Measurements from ENCODE around the gene TRPT1.
"Not testable (repeated sequence)": the region's sequence is repeated elsewhere in the genome, so short reads cannot be mapped to it uniquely, and the experiment has no call there.

The TRPT1 gene

DNA sequence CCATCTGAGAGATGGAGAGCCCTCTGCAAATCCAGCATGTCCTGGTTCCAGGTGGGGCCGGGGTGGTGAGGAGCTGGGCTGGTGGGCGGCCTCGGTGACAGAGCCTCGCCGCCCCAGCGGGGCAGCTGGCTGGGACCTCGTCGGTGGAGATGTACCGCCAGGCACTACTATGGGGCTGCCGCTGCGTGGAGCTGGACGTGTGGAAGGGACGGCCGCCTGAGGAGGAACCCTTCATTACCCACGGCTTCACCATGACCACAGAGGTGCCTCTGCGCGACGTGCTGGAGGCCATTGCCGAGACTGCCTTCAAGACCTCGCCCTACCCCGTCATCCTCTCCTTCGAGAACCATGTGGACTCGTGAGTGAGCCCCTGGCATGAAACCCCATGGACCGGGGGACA, 32.4 kb upstream of the TRPT1 start:
- no peak for DNase-seq

DNA sequence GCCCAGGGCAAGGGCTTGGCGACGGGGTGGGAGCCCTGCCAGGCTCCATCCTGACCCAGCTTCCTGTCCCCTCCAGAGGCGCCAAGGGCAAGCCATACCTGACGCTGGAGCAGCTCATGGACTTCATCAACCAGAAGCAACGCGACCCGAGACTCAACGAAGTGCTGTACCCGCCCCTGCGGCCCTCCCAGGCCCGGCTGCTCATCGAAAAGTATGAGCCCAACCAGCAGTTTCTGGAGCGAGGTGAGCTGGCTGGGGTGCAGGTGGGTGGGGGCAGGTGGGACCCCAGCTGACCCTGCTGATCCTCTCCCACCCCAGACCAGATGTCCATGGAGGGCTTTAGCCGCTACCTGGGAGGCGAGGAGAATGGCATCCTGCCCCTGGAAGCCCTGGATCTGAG, 30.3 kb upstream of the TRPT1 start:
- DNase-seq, result no peak

DNA sequence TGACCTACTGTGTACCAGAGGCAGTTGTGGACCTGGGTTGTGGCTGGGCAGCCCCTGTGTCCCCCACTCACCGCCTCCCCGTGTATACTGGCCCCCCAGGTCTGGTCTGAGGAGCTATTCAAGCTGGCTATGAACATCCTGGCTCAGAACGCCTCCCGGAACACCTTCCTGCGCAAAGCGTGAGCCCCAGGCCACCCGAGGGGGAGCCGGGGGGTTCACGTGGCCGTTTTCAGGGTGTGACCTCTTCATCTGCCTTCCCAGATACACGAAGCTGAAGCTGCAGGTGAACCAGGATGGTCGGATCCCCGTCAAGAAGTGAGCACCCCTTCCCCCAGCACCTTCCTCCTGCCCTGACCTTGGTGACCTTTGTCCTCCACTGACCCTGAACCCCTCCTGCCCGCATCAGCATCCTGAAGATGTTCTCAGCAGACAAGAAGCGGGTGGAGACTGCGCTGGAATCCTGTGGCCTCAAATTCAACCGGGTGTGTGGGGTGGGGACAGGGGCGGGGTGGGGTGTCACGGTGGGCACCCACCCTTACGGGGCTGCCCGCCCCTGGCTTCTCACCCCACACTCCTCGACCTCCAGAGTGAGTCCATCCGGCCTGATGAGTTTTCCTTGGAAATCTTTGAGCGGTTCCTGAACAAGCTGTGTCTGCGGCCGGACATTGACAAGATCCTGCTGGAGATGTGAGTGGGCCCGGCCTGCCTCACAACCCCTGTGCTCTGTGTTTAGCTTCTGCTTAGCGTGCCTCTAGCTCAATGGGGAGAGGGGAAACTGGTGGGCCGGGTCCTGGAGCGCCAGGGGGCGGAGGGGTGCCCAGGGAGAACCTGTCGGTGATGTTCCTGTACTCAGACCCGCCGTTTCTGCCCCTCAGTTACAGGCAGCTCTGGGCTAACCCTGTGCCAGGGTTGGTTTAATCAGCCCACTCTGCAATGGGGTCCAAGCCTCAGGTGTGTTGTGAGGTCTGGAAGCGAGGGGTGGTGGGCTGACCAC, 29.4 kb upstream of the TRPT1 start:
- DNase-seq, result no peak

DNA sequence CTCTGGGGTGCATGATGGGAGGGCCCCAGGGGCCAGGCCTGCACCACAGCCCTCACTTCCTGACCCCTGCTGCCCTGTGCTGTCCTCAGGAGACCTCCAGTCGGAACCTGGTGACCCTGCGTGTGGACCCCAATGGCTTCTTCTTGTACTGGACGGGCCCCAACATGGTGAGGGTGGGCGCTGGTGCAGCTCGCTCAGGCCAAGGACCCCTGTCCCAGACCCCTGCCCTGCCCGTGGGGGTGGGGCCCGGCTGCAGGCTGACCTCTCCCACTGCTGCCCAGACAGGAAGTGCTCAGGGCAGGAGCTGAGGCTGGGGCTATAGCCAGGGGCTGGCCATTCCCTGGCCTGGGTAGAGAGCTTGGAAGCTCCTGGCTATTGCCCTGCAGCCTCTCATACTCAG, 28.3 kb upstream of the TRPT1 start:
- no peak for DNase-seq

DNA sequence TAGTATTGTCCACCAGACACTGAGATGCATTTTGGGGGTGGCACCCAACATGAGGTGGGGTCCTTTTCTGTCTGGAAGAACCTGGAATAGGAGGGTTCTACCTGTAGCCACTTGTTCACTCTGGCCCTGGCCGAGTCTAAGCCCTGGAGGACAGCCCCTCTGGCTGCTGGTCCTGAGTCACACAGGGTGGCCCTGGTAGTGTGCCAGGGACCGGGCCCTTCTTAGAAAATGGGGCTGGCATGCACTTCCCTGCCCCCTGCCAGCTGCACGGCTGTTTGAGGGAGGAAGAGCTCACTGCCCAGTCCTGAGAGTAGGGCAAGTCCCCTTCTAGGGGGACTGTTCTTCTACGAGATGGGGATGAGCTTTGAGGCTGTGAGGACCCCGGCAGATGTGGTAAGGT, 27.5 kb upstream of the TRPT1 start:
- peak; percentile 66 for DNase-seq

DNA sequence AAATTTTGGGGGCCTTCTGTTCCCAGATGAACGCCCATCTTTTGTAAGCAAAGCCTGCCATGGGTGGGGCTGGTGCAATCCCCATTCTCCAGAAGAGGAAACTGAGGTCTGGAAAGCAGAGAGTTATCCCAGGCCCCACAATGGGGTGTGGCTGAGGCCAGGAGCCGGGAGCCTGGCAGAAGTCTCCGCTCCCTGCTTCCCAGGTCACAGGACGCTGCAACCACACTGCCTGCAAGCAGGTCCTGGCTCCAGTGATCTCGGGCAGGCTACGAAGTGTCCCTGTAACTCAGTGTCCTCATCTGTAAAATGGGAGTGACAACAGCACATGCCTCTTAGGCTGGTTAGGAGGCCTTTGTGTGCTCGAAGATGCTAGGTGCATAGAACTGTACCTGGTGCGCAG, 27.1 kb upstream of the TRPT1 start:
- no peak for DNase-seq

DNA sequence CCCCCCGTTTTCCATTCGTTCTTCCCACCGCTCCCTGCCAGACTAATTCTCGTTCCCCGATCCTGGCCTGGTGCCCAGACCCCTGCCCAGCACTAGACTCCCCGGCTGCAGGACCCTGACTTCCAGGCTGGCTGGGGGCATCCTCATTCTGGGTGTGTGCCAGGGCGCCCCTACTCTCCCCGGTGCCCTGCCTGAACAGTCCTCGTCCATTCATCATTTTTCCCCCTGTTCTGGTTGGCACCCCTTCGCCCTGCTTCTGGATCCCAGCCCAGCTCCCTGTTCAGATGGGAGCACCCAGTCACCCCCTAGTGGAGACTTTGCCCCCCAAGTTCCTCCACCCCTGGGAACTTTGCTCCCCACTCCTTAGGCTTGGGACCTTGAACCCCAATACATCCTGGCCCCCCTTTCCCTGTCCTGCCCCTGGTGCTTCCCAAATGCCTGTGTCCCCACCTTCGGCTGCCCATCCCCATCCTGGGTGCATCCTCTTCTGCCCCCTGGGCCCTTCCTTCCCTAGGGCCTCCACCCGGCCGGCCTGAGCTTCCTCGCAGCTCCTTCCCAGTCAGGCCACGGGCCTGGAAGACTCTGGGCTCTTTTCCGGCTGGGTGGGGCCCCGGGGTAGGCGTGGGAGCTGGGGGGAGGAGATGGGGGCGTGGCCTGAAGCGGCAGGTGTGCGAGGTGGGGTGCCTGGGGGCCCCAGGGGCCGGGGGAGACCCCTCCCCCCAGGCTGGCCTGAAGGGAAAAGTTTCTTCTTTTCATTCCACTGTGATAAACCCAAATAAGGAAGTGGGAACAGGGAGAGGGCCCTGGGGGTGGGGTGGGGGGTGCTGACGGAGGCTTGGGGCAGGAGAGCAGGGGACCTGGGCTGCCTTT, 26.3 kb upstream of the TRPT1 start:
- no peak for DNase-seq

DNA sequence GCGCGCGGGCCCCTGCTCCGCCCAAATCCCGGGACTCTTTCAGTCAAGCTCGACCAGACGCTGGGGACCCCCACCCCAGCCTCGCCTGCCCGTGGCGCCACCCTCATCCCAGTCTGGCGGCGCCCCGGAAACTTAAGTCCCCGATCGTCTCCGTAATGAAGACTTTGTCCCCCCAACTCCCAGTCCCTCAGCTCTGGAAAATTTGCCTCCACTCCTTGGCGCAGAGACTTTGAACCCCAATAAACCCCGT, 25.7 kb upstream of the TRPT1 start:
- no peak for DNase-seq

DNA sequence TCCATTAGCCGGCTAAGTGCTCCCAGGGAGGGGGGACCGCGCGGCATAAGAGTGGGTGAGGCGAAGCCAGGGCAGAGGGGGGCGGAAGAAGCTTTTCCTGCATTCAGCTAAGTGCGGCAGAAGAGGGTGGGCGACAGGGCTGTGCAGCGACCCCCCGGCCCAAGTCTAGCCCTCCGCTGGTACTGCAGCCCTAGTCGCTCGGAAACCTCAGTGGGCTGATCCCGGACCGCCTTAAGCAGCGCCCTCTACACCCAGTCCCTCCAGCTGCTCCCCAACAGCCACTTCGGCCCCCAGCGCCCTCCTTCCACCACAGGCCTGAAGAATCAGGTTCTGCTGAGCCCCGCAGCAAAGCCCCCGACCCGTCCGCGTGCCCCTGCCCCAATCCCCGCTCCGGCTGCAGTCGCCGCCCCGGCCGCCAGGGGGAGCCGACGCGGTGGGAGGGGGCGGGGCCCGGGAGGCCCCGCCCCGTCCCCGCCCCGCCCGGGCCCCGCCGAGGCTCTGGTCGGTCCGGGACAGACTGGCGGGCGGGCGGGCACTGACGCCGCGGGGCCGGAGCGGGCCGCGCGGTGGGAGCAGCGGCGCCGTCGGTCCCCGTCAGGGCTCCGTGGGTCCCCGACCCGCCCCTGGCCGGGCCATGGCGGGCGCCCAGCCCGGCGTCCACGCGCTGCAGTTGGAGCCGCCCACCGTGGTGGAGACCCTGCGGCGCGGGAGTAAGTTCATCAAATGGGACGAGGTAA, 25.2 kb upstream of the TRPT1 start, which contains the start of gene PLCB3:
PLCB3 (plus strand) TSS at position 515 of the 737 bp plus-strand sequence; CDS start at position 635, 120 bp downstream.
- DNase-seq, result peak; percentile 53

DNA sequence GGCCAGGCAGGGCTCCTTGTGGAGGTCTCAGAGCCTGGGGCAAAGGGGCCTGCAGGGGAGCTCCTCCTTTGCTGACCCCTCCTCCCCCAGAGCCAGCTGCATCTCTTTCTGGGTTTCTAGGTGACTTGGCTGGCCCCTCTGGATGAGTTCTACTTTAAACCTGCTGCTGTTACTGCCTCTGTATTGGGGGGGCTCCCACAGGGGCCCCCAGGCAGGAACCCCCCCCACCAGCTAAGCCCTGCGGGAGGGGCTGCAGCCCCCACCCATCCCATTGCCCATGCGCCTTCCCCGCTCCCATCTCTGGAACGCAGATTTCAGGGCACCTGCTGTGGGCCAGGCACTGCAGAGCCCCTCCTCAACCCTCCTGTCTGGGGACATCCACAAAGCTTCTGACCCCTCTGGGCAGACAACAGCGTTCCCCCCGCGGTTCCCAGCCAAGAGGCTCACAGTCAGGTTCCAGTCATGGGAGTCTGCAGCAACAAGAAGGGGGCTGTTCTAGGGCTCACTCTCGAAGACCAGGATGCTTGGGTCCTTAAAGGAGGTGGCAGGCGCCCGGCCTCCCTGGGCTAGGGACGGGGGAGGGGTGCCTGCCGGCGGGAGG, 24.5 kb upstream of the TRPT1 start:
- no peak for DNase-seq

DNA sequence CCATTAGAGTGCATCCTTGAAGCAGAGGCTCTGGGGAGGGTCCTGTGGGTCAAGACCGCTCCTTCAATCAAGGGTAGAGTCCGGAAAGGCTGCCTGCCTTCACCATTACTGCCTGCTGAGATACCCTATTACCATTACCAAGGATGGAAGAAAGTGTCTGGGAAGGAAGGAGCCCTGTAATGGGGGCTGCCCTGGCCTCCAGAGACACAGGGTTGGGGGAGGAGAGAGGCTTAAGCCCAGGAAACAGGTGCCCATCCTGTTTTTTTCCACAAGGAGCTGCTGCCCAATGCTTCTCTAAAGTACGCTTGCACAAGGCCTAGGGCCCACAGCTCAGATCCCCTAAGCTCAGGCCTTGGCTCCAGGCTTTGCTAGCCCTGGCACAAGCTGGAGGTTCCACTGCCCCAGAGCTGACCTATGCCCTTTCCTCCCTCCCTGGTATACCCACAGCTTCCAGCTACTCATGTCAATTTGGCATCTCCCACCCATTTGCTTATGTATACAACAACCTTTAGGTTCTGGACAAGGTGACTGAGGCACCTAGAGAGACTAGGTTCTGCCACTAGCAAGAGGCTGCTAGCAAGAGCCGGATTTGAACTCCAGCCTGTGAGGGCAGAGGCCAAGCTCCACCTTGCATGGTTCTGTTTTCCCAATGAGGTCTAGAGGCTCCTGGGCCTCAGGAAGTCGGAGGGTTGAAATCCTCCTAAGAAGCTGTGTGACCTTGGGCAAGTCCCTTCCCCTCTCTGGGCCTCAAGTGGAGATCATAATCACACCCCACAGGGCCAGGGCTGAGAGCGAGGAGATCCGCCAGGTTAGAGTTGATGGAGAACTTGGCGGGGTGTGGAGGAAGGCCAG, 23.8 kb upstream of the TRPT1 start:
- no peak for DNase-seq

DNA sequence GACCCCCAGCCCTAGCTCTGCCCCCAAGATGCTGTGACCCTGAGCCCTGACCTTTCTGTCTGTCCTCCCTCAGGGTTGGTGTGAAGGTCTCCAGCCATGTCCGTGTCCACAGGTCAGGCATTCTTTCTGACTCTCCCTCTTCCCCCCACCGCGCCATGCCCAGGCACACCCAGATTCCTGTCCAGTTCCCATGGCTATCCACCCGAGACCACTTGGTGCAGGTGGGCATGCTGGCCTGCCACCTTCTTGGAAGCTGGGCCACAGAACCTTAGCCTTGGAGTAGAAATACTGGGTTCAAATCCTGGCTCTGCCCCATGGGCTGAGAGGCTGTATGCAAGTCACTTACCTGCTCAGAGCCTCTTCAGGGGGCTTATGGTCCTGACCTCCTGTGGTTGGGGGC, 23.1 kb upstream of the TRPT1 start:
- no peak for DNase-seq

DNA sequence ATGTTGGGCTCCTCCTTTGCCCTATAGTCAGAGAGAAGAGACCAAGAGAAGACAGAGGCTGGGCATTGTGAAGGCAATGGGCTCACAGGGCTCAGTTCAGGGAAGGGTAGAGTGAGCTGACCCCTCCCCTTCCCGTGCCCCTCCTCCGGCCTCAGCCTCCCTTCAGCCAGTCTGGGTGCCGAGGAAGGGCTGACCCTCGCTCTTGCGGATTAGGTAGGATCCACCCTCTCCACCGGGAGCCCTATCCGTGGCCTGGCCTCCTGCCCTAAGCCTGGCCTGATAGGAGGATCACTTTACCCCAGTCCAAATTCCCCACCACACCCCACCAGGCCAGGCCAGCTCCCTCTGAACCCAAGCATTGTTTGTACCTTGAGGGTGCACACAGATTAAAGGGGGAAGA, 22.6 kb upstream of the TRPT1 start:
- no peak for DNase-seq

DNA sequence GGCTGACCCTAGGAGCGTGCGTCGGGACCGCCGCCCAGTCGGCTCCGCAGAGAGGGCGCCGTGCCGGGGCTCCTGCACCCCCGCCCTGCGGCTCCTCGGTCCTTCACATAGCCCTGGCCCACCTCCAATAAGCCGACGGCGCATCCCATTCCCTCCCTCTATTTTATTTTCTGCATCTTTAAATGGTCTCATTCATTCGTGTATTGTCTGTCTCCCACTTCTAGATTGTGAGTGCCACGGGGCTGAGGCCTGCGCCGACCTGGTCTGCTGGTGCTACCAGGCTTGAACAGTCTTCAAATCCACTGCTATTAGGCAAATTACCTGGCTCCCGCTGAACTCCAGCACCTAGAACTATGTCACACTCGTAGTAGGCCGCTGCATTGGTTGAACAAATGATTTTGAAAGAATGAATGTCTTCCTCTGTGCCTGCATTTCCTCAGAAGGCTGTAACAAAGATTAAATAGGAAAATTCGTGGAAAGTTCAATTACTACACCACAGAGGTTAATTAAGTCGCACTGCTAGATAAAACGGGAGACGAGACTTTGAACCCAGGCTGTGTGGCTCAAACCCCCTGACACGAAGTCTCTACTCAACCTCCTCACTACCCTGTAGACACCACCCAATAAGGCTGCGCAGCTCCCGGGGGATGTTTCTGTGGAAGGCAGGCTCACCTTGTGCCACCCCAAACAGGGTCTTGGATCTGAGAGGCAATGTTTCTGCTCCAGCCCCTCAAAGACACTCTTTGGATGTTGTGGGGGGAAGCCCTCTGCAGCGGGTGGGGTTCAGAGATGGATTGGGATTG, 21.9 kb upstream of the TRPT1 start:
- no peak for DNase-seq

DNA sequence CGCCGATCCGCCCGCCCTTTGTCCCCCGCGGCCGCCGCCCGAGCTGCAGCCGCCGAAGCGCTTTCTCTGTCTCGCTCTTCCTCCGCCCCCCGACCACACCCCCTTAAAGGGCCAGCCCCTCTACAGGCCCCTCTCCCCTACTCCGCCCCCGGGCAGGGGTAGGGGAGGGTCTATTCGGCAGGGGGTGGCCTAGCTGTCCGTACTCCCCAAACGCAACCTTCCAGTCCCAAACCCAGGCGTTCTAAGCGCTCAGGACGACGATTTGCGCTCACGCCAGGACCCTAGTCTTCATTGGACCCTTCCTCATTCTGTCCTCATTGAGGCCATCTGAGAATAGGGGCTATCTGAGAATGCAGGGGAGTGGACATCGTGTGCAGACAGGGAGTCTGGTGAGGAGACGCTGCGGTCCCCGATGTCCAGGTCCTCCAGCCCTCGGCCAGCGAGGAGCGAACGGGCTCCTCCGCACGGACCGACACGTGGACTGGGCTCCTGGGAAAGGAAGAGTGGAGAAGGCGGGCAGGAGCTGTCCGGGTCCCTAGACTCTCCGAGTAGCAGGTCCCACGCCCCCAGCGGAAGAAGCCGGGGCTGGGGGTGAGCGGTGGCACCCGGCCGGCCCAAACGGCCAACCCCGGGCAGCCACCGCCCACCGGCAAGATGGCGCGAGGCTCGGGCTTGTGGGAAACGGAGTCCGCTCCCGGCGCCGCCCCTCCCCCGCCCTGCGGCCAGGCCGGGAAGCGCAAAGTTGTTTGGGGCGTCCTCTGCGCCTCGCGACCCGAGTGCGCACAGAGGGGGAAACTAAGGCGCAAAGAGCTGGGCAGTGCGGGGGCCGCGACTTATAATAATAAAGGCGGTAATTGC, 21.1 kb upstream of the TRPT1 start, which contains the start of gene PPP1R14B:
PPP1R14B (minus strand) TSS at position 73 of the 858 bp plus-strand sequence. CDS start 270 bp downstream, outside the sequence.
- DNase-seq, result peak; percentile 77

DNA sequence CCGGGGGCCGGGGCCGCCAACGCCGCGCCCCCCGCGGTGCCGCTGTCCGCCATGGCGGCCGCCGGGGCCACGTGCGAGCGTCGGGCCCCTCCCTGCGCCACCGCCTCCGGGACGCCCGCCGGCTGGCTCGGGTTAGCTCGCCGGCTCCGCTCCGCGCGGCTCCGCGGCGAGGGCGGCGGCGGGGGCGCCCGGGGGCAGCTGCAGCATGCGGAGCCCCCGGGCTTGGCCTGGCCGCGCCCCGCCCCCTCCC, 20.6 kb upstream of the TRPT1 start:
- DNase-seq, result not testable (repeated sequence)

DNA sequence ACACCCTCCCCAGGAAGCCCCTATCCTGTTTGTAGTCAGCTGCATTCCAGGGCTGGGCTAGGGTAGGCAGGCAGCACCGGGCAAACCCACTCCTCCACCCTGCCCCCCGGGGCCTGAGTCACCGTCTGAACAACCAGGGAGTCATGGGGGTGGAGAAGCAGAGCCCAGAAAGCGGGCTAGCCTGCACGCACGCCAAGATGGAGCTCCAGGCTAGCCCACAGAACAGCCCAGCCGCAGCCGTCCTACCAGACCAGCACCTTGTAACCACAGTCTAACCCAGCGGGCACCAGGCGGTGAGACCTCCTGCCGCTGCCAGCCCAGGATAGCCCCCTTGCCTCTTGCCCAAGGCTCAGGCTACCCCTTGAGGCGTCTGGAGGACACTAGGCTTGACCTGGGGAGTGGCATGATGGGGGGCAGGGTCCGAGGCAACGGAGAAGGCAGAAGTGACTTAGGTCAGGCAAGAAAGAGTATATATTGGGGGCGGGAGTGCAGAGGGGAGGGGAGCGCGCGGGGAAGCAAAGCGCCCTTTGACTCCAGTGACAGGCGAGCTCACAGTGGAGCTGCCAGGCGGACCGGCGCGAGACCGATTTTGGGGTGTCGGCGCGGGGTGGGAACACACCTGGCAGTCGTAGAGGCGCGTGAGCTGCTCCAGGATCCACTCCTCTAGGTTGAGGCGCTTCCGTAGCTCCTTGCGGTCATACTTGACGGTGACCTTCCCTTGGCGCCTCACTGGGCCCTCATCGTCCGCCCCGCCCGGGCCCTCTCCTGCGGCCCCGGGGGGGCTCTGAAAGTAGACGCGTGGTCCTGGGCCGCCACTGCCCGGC, 20.0 kb upstream of the TRPT1 start:
- DNase-seq, result no peak

DNA sequence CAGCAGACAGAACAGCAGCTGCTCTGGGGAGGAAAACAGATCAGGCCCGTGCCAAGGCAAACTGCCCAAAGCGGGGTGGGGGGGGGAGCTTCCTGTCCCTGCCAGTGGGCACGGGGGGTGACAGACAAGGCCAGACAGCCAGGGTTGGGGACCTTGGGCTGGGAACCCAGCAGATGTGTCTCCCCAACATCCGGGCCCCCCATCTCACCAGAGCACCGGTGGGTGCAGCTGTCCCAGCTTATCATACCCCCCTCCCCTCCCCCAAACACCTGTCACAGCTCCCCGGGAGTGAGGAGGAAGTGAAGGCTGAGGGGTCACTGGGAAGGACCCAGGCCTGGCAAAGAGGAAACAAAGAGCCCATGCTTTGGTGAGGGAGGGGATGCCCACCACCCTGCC, 19.4 kb upstream of the TRPT1 start:
- DNase-seq, result no peak

DNA sequence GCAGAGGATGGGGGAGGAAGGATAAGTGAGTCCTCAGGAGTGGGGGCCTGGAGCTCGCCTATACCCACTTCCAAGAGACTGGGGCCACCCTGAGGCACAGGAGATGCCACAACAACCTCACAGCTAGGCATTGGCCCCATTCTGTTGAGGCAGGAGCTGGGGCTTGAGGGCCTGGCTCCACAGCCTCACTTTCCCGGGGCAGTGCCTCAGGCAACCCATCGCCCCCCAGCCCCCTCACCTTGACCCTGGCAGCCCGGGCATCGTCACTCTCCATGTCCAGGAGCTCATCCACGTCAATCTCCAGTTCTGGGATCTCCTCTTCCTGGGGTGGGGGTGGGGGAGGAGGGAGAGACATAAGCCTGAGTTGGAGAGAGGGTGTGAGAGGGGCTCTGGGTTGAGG, 19.0 kb upstream of the TRPT1 start:
- no peak for DNase-seq
